SK-N-SH (cell line): Measurements from ENCODE around the gene A1BG.

Experiments used
- CTCF ChIP-seq: fragments of 200-600 bp; sonication (generic); IDR thresholded peaks from 2 replicates; pipeline ENCODE4 v1.6.1; 2017; ENCODE audit warnings: antibody characterized with exemption, mild to moderate bottlenecking, moderate library complexity
- ELF1 ChIP-seq: IDR thresholded peaks from 2 replicates; pipeline ENCODE4 v1.4.0; 2012
- EP300 ChIP-seq, 2 experiments: IDR thresholded peaks; 2 replicates each; pipeline versions ENCODE4 v1.4.0 to v1.6.1; 2012; ENCODE audit warnings: borderline replicate concordance in 1 of 2, low read depth in 1 of 2, low read length in 1 of 2
- EZH2phosphoT487 ChIP-seq: fragments of 200-600 bp; sonication (generic); IDR thresholded peaks from 2 replicates; pipeline ENCODE4 v1.6.1; 2017; ENCODE audit warnings: low read depth, mixed run types, mild to moderate bottlenecking, antibody characterized with exemption, moderate library complexity, borderline replicate concordance
- FOXM1 ChIP-seq: IDR thresholded peaks from 2 replicates; pipeline ENCODE4 v1.4.0; 2012; ENCODE audit warnings: low read depth, mild to moderate bottlenecking
- GABPA ChIP-seq: IDR thresholded peaks from 2 replicates; pipeline ENCODE4 v1.4.0; 2012; ENCODE audit warnings: low read depth, mild to moderate bottlenecking
- JUND ChIP-seq: IDR thresholded peaks from 2 replicates; pipeline ENCODE4 v1.4.0; 2012
- MAX ChIP-seq: IDR thresholded peaks from 2 replicates; pipeline ENCODE4 v1.4.0; 2012; ENCODE audit warnings: low read depth
- MXI1 ChIP-seq: IDR thresholded peaks from 2 replicates; pipeline ENCODE4 v1.6.1; 2012; ENCODE audit warnings: mild to moderate bottlenecking, low read depth, low read length, improper control_type of control experiment
- POLR2AphosphoS5 ChIP-seq: IDR thresholded peaks from 2 replicates; pipeline ENCODE4 v1.6.1; 2012; ENCODE audit warnings: low read depth, low read length
- RAD21 ChIP-seq: IDR thresholded peaks from 2 replicates; pipeline ENCODE4 v1.6.1; 2012; ENCODE audit warnings: mild to moderate bottlenecking, low read length
- TAF1 ChIP-seq: IDR thresholded peaks from 2 replicates; pipeline ENCODE4 v1.6.1; 2012; ENCODE audit warnings: low read depth, mild to moderate bottlenecking, low read length, moderate library complexity, borderline replicate concordance
- TEAD4 ChIP-seq: IDR thresholded peaks from 2 replicates; pipeline ENCODE4 v1.4.0; 2012; ENCODE audit warnings: mild to moderate bottlenecking, borderline replicate concordance; ENCODE audit not compliant: insufficient read depth
- YY1 ChIP-seq: IDR thresholded peaks from 2 replicates; pipeline ENCODE4 v1.4.0; 2012; ENCODE audit warnings: low read depth, mild to moderate bottlenecking

GRCh38 chr19:58336216-58336615 is 17.1 kb downstream of the A1BG start:
- no peak for TF ChIP-seq JUND
- no peak for TF ChIP-seq TEAD4
- TF ChIP-seq TAF1 = no peak
- no peak for TF ChIP-seq MAX
- no peak for TF ChIP-seq EZH2phosphoT487
- no peak for TF ChIP-seq CTCF
- TF ChIP-seq EP300 (IDR thresholded peaks at IDR 0.05; ENCODE audit: borderline replicate concordance in 1 of 2, low read depth in 1 of 2, low read length in 1 of 2) = no peak
- no peak for TF ChIP-seq FOXM1
- no peak for TF ChIP-seq GABPA
- TF ChIP-seq RAD21 = no peak
- no peak for TF ChIP-seq YY1
- TF ChIP-seq ELF1 = no peak
- no peak for TF ChIP-seq MXI1
- no peak for TF ChIP-seq POLR2AphosphoS5
